ENCODE results near the gene TMEM203.

Gene TMEM203

GRCh38 chr9:137179761-137180160, 25.7 kb downstream of the TMEM203 start:
- no peak for DNase-seq (ENCODE audit: low read depth)

- DNase-seq (ENCODE audit: low read depth): no peak
Observed at GRCh38 chr9:137178939-137179630, 26.4 kb downstream of the TMEM203 start.

GRCh38 chr9:137178201-137178938, 27.1 kb downstream of the TMEM203 start:
- no peak for DNase-seq (ENCODE audit: low read depth)

- no peak for DNase-seq (ENCODE audit: low read depth)
Observed at GRCh38 chr9:137176302-137177182, 28.9 kb downstream of the TMEM203 start.

GRCh38 chr9:137175345-137175961, 30.0 kb downstream of the TMEM203 start:
- no peak for DNase-seq (ENCODE audit: low read depth)

- DNase-seq (ENCODE audit: low read depth): no peak
Observed at GRCh38 chr9:137174722-137175293, 30.6 kb downstream of the TMEM203 start.

GRCh38 chr9:137173796-137174664, 31.4 kb downstream of the TMEM203 start:
- DNase-seq (ENCODE audit: low read depth): no peak

- no peak for DNase-seq (ENCODE audit: low read depth)
Observed at GRCh38 chr9:137172901-137173795, 32.3 kb downstream of the TMEM203 start.

GRCh38 chr9:137171149-137171900, 34.1 kb downstream of the TMEM203 start:
- DNase-seq (ENCODE audit: low read depth): no peak

- DNase-seq (ENCODE audit: low read depth): no peak
Observed at GRCh38 chr9:137170486-137171148, 34.8 kb downstream of the TMEM203 start.

- DNase-seq (ENCODE audit: low read depth): no peak
Observed at GRCh38 chr9:137169896-137170358, 35.5 kb downstream of the TMEM203 start, which contains the start of gene LRRC26. Gene LRRC26, minus strand, starts transcription at chr9:137170051. Its CDS starts 108 bp downstream, at chr9:137169943.

- DNase-seq (ENCODE audit: low read depth): no peak
Observed at GRCh38 chr9:137168904-137169856, 36.3 kb downstream of the TMEM203 start.

GRCh38 chr9:137168573-137168903, 36.9 kb downstream of the TMEM203 start:
- no peak for DNase-seq (ENCODE audit: low read depth)

- DNase-seq (ENCODE audit: low read depth): no peak
Observed at GRCh38 chr9:137167747-137168572, 37.5 kb downstream of the TMEM203 start.

- no peak for DNase-seq (ENCODE audit: low read depth)
Observed at GRCh38 chr9:137167277-137167746, 38.1 kb downstream of the TMEM203 start.
